ENCODE measurements around the gene SCMH1.
"Not testable (repeated sequence)": the region's sequence is repeated elsewhere in the genome, so short reads cannot be mapped to it uniquely, and the experiment has no call there.

Gene SCMH1

GRCh38 chr1:41215623-41216022 is 26.5 kb downstream of the SCMH1 start:
- DNase-seq, result no peak

- DNase-seq, result no peak
Observed at GRCh38 chr1:41213341-41213740, 28.8 kb downstream of the SCMH1 start.

- DNase-seq, result not testable (repeated sequence)
Observed at GRCh38 chr1:41211608-41212007, 30.5 kb downstream of the SCMH1 start.

GRCh38 chr1:41207053-41207452 is 35.1 kb downstream of the SCMH1 start:
- not testable (repeated sequence) for DNase-seq

- no peak for DNase-seq
Observed at GRCh38 chr1:41200728-41201127, 41.4 kb downstream of the SCMH1 start.

GRCh38 chr1:41199375-41199774 is 42.7 kb downstream of the SCMH1 start:
- no peak for DNase-seq

DNA sequence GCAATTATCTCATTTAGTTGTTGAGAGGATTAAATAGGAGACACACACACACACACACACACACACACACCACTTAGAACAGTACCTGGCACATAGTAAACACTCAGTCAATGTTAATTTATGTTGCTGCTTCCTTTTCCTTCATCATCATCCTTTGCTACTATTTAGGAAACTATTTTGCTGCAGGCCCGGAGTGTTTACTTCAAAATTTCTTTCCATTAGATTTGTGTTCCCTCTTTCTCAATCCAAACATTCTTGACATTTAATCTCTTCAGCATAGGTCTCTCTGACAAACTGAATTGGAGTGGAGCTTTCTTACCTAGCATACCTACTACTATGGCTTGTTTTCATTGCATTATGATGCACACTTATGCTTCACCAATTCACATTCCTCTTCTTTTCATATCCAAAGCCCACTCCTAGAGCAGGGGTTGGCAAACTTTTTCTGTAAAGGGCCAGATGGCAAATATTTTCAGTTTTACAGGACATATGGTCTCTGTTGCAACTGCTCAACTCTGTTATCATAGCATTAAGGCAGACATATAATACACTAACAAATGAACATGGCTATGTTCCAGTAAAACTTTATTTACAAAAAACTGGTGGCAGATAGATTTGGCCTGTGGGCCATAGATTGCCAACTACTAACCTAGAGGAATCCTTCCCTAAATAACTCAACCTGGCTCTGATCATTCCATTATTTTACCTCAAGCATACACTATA is 49.5 kb downstream of the SCMH1 start:
- no peak for DNase-seq

GRCh38 chr1:41184446-41184845 is 57.7 kb downstream of the SCMH1 start:
- DNase-seq, result no peak

GRCh38 chr1:41178230-41178629 is 63.9 kb downstream of the SCMH1 start:
- DNase-seq, result not testable (repeated sequence)

GRCh38 chr1:41175546-41175945 is 66.6 kb downstream of the SCMH1 start:
- DNase-seq, result no peak

GRCh38 chr1:41174170-41174569 is 67.9 kb downstream of the SCMH1 start:
- no peak for DNase-seq

GRCh38 chr1:41173651-41174050 is 68.5 kb downstream of the SCMH1 start:
- DNase-seq, result no peak

GRCh38 chr1:41171266-41171874 is 70.7 kb downstream of the SCMH1 start:
- DNase-seq, result no peak

- no peak for DNase-seq
Observed at GRCh38 chr1:41169799-41170180, 72.3 kb downstream of the SCMH1 start.

DNA sequence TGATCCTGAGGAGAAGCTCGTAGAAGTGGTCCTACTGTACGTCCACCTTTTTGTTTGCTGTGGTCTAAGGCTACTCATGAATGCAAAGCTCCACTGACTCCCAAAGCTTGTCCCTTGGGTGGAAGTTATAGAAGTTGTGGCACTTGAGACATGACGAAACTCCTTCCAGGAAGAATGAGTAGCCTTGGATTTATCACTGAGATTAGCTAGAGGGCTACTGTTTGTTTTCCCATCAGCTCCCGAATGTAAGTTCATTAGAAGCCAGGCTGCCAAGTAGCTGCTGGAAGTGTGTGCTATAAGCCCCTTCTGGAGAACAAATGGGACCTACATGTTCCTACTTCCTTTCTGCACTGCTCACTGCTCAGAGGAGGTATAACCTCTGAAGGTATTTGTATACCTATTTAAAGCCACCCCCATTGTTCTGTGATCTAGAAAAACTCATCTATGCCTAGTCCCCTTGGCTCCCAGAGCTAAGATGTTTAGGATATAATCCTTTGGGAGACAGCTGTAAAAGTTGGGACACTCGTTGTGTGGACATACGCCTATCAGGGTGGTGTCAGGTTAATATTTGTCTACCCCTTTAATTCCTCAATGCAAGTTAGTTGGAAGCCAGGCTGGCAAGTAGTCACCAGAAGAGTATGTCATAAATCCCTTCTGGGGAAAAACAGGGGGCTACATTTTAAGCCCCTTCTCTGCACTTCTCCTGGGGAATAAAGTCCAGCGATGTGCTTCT is 72.9 kb downstream of the SCMH1 start:
- no peak for DNase-seq

- no peak for DNase-seq
Observed at GRCh38 chr1:41167667-41168066, 74.4 kb downstream of the SCMH1 start.

DNA sequence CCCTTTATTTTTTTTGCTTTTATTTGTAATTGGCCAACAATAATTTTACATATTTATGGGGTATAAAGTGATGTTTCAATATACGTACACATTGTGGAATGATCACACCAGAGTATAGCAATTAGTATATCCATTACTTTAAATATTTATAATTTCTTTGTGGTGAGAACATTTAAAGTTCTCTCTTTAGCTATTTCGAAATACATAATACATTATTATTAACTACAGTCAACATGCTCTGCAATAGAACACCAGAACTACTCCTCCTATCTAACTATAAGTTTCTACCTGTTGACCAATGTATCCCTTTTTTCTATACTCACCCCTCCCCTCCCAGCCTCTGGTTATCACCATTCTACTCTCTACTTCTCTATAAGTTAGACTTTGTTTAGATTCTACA is 77.4 kb downstream of the SCMH1 start:
- no peak for DNase-seq

GRCh38 chr1:41162441-41162840 is 79.7 kb downstream of the SCMH1 start:
- DNase-seq, result no peak

DNA sequence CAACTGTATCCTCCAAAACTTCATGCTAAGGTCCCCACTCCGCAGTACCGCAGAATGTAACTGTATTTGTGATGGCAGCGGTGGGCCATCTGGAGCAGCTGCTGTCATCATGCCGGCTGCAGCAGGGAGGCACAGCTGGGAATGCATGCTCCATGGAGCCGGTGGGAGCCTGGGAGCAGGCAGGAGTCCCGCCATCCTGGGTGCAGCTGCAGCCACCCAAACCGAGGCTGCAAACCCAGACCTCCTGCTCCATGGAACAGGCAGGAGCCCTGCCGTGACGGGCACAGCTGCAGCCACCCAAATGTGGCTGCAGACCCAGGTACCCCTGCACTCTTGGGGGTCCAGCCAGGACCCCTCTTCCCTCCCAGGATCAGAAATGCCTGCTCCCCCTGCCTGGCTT is 80.3 kb downstream of the SCMH1 start:
- no peak for DNase-seq

DNA sequence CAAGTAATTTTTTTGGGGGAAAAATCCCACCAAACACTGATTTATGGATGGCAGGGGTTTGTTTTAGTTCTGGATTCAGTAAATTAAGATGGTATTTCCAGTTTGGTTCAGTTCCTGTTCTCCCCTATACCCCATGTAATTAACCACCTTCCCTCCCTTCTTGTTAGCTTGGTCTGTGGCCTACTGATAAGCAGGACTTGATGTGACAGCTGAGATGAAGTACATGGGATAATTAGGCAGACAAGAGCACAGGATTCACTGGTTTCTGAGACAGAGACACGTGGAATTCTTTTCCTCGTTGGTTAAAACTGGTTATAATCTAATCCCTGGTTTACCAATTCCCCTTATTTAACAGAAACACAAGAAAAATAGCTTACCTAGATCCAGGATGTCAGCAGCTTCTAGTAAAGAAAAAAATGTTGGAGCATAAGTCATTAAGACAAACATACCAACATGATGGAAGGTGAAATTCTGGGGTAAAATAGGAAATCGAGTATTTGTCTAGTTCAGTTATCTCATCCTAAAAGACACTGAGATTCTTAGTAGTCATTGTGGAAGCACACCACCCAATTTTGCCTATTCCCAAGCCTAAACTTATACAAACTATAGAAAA is 81.5 kb downstream of the SCMH1 start:
- DNase-seq, result no peak

GRCh38 chr1:41158966-41159365 is 83.1 kb downstream of the SCMH1 start:
- DNase-seq, result no peak

- no peak for DNase-seq
Observed at GRCh38 chr1:41158147-41158875, 83.8 kb downstream of the SCMH1 start.
